HepG2 (cell line): ENCODE data around the gene CKS1B.

ENCODE experiments used
- NFYB ChIP-seq: sonication (generic); formaldehyde crosslinking; IDR thresholded peaks from 2 replicates; pipeline ENCODE4 v1.4.0; 2020; ENCODE audit warnings: missing genetic modification reagents
- PREB ChIP-seq: sonication (generic); formaldehyde crosslinking; IDR thresholded peaks from 2 replicates; pipeline ENCODE4 v1.4.0; 2020; ENCODE audit warnings: missing genetic modification reagents
- ZNF629 ChIP-seq: sonication (generic); formaldehyde crosslinking; conservative IDR thresholded peaks from 2 replicates; pipeline ENCODE4 v1.5.0; 2020; ENCODE audit warnings: missing genetic modification reagents

GRCh38 chr1:155024315-155024714 is 49.8 kb downstream of the CKS1B start:
- TF ChIP-seq PREB (CRISPR knock-in tag) (no peak), ZNF629 (CRISPR knock-in tag) (no peak), NFYB (CRISPR knock-in tag) (no peak)
